Measurements from ENCODE around the gene LRP1B.

Gene LRP1B

GRCh38 chr2:141392517-141393213 lies 738.2 kb downstream of the LRP1B start:
- DNase-seq = no peak

GRCh38 chr2:141386168-141386567 lies 744.6 kb downstream of the LRP1B start:
- no peak for DNase-seq

DNA sequence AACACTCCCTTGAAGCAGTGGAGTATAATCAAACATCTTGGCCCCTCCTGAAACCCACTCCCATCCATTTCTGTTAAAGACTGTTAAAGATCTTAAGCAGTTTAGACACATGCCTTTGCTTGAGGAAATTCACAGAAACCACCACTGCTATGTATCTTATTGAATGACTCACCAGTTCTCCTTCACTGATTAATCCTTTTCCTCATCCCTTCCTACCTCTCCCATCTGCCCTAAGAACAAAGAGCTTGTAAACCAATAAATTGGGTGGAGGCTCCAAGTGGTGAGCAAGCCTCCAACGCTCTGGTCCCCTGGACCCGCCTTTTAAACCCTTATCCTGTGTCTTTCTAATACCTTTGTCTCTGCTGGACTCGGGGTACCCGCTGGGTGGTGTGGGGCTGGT lies 746.1 kb downstream of the LRP1B start:
- DNase-seq = no peak

GRCh38 chr2:141381946-141382345 lies 748.9 kb downstream of the LRP1B start:
- peak; percentile 90 for DNase-seq

- peak; percentile 60 for DNase-seq
Observed at GRCh38 chr2:141380008-141380979, 750.5 kb downstream of the LRP1B start.

- no peak for DNase-seq
Observed at GRCh38 chr2:141364821-141365220, 766.0 kb downstream of the LRP1B start.

DNA sequence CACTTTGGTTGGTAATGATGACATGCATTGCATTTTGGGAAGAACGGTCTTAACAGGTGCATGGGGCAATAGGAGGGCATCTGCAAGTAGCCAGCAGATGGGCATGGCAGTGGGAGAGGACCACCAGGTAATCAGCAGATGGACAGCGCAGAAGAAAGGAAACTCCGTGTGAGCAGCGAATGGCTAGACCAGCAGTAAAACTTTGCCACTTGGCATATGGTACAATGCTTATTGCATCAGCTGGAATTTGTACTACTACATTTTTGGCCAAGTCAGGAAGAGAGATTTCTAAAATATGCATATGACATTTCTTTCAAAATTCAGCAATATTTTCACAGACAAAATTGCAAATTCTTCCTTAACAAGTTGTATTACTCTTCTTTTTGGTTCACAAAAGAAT lies 768.5 kb downstream of the LRP1B start:
- DNase-seq = peak; percentile 4

- DNase-seq = no peak
Observed at GRCh38 chr2:141348481-141348880, 782.3 kb downstream of the LRP1B start.

DNA sequence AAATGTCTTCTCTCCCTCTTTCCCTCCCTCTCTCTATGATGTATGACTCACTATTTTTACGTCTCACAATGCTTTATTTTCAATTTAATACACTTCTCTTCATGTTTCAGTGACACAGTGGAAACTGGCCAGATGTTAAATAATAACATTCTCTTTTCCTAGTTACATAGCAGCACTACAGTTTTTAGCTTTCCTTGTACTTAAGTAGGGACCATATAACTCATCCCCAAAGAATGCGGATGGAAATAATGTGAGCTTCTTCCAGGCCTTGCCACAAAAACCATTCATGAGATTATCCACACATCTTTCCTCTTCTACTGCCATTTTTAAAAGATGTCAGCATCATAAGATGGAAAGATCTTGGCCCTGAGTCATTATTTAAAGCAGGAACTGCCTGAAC lies 789.4 kb downstream of the LRP1B start:
- no peak for DNase-seq

- peak; percentile 41 for DNase-seq
Observed at GRCh38 chr2:141331127-141331526, 799.7 kb downstream of the LRP1B start.

GRCh38 chr2:141329964-141330363 lies 800.9 kb downstream of the LRP1B start:
- DNase-seq = no peak

- DNase-seq = no peak
Observed at GRCh38 chr2:141323571-141323970, 807.2 kb downstream of the LRP1B start.

DNA sequence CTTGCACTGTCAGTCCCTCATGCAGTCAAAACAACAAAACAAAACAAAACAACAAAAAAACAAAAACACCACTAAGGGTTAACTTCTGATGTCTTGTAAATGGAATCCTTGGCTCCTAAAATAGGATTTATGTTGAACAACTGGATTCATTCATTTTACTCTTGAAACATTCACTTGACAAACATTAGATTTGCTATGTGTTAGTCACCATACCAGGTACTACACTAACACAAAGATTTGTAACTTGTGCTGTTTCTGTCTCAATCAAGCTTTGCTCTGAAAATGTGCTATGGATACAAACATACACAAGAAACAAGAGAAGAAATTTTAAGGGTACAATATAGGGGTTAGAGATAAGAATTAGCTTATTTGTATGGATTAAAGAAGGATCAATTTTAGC lies 812.8 kb downstream of the LRP1B start:
- no peak for DNase-seq

DNA sequence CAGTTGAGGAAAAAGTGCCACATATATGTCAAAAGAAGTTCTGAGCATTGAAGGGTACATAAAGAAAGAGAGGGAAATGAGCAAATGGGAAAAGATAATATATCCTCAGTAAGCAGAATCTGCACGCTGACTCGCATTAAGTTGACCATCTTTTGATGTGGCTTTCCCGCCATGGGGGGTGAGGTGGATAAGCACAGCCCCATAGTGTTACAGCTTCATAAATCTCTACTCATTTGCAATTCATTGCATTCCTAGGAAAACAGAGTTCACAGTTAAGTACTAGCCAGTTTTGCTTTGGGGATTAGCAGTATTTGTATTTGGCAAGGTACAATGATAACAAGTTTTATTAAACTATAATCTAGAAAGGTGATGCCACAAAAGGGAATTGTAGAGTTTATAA lies 814.2 kb downstream of the LRP1B start:
- DNase-seq = no peak

DNA sequence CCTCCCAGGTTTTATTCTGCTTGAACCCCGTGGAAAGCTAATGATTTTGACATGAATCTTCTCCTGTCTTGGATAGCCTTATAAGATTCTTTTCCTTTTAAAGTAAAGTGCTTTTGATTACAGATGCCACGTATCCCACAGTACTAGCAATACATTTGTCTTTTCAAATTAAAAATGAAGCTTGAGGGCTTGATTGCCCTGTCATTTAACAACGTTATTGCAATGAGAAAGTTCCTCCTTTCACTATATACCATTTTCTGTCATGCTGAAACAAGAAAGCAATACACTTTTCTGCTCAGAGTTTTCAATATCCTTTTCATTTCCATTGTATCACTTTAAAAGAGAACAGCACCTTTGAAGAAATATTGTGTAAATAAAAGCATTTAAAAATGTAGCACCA lies 814.7 kb downstream of the LRP1B start:
- no peak for DNase-seq

DNA sequence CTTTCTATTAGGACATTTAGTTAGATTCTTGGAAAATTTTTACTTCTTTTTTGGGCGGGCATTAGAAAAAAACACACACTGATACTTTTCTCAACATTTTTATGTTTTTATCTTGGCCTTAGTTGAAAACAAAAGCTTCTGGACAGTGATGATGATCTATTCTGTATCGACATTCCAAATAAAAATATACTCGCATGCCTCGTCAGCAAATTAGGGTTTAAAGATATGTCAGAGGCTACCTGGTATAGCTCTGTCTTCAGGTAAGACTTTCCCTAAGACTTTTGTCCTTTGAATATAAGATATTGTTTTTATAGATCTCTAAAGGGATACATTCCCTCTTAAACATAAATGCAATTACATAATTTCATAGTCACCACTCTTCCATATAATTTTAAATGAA lies 816.8 kb downstream of the LRP1B start:
- DNase-seq = no peak

GRCh38 chr2:141311430-141311829 lies 819.4 kb downstream of the LRP1B start:
- DNase-seq = no peak

GRCh38 chr2:141306368-141306767 lies 824.4 kb downstream of the LRP1B start:
- no peak for DNase-seq

- DNase-seq = no peak
Observed at GRCh38 chr2:141301551-141301950, 829.3 kb downstream of the LRP1B start.

DNA sequence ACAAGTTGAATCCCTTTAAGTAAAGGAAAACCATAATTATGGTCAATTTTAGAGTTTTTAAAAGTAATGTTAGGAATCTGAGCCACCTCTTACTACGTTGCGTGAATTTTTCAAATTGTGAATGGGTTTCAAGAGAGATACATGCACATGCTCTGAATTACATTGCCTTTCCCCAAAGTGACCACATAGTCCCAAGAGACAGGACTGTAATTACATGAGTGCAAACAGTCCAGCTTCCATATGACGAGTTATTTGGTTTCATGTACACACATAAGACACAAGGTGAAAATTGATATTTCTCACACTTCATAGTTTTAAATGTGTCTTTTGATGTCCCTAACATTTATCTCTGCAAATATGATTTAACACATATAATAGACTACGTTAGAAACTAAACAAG lies 850.8 kb downstream of the LRP1B start:
- DNase-seq = no peak

- DNase-seq = no peak
Observed at GRCh38 chr2:141271346-141271745, 859.5 kb downstream of the LRP1B start.

DNA sequence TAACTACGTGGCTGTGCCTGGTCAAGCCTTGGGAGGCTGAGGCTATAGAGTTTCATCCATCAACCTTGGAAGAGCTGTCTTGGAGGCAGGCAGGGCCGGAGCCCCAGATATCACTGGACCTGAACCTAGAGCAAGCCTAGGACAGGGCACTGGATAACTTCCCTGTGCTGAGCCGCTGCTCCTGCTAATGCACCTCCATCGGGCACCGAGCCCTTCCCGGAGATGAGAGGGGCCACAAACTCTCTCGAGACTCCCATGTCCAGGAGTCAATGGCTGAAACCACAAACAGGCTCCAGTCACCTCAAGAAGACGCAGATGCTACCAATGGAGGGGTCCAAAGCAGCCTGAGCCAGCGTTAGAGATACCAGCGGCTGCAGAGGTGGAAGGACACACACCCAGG lies 866.0 kb downstream of the LRP1B start:
- no peak for DNase-seq

- no peak for DNase-seq
Observed at GRCh38 chr2:141260911-141261310, 869.9 kb downstream of the LRP1B start.

DNA sequence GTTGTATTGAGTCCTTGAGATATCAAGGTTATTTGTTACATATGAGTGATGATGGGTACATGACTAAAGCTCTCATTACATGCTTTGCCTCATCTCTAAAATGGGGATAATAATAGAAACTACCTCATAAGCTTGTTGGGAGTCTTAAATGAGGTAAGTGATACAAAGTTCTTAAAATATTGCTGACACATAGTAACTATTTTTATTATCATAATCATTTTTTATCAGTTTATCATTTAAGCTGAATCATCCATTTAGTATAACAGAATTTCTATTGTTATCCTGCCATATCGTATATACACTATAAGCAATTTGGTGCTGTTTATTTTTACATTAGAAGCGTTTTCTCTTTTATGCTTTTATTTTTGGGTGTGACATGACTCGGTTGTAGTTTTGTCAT lies 871.1 kb downstream of the LRP1B start:
- DNase-seq = no peak
